H4 (cell line): Measurements from ENCODE around the gene LSAMP. TPM values are rescaled to one million over a fixed set of nuclear protein-coding genes. Genes with fewer than 3 reads are reported as not detected.
A peak's percentile ranks its signal among the peaks of the same experiment; 100 is the strongest.

Experiments
- DNase-seq: peaks from one replicate; pipeline ENCODE4 v3.0.0-alpha.2; 2015; ENCODE audit warnings: low spot score
- total RNA-seq: library from RNA; depleted of rRNA; stranded (reverse); fragments of >200 nt; shearing (Covaris generic); gene quantifications from 2 replicates; pipeline ENCODE4 v1.2.3, GENCODE V29; 2014

LSAMP gene
- total RNA-seq, 1 experiment from 2014 or later: 4.7 TPM

- DNase-seq: no peak
Observed at GRCh38 chr3:115843206-115843605, 602.1 kb downstream of the LSAMP start.

- no peak for DNase-seq
Observed at GRCh38 chr3:115839246-115839645, 606.0 kb downstream of the LSAMP start.

GRCh38 chr3:115838786-115839185 lies 606.5 kb downstream of the LSAMP start:
- no peak for DNase-seq

GRCh38 chr3:115836944-115837343 lies 608.3 kb downstream of the LSAMP start:
- peak; percentile 27 for DNase-seq

GRCh38 chr3:115835946-115836345 lies 609.3 kb downstream of the LSAMP start:
- DNase-seq: no peak

GRCh38 chr3:115834068-115834467 lies 611.2 kb downstream of the LSAMP start:
- DNase-seq: no peak

- DNase-seq: no peak
Observed at GRCh38 chr3:115833074-115833473, 612.2 kb downstream of the LSAMP start.

- no peak for DNase-seq
Observed at GRCh38 chr3:115832265-115832664, 613.0 kb downstream of the LSAMP start.

- DNase-seq: no peak
Observed at GRCh38 chr3:115831864-115832263, 613.4 kb downstream of the LSAMP start.

GRCh38 chr3:115830764-115831395 lies 614.4 kb downstream of the LSAMP start:
- no peak for DNase-seq

- DNase-seq: no peak
Observed at GRCh38 chr3:115828401-115828800, 616.9 kb downstream of the LSAMP start.

GRCh38 chr3:115827495-115827894 lies 617.8 kb downstream of the LSAMP start:
- DNase-seq: no peak

GRCh38 chr3:115825046-115825445 lies 620.2 kb downstream of the LSAMP start:
- DNase-seq: no peak

- DNase-seq: no peak
Observed at GRCh38 chr3:115823083-115823482, 622.2 kb downstream of the LSAMP start.

GRCh38 chr3:115822579-115822978 lies 622.7 kb downstream of the LSAMP start:
- DNase-seq: no peak

GRCh38 chr3:115819785-115820384 lies 625.4 kb downstream of the LSAMP start:
- peak; percentile 90 for DNase-seq

- peak; percentile 57 for DNase-seq
Observed at GRCh38 chr3:115814778-115815380, 630.4 kb downstream of the LSAMP start.

GRCh38 chr3:115814006-115814405 lies 631.3 kb downstream of the LSAMP start:
- DNase-seq: no peak

- DNase-seq: no peak
Observed at GRCh38 chr3:115808816-115809215, 636.5 kb downstream of the LSAMP start.

GRCh38 chr3:115808244-115808643 lies 637.0 kb downstream of the LSAMP start:
- peak; percentile 29 for DNase-seq

- no peak for DNase-seq
Observed at GRCh38 chr3:115806501-115806900, 638.8 kb downstream of the LSAMP start.

GRCh38 chr3:115805520-115805919 lies 639.8 kb downstream of the LSAMP start:
- no peak for DNase-seq

GRCh38 chr3:115804713-115805119 lies 640.6 kb downstream of the LSAMP start:
- peak; percentile 38 for DNase-seq
